Forelimb muscle (tissue), 1 donor: Measurements from ENCODE around the gene TMEM185A. TPM values are rescaled to one million over a fixed set of nuclear protein-coding genes. Genes with fewer than 3 reads are reported as not detected.
"Not testable (repeated sequence)": the region's sequence is repeated elsewhere in the genome, so short reads cannot be mapped to it uniquely, and the experiment has no call there.

Experiments
- DNase-seq: peaks from one replicate; pipeline ENCODE4 v3.0.0-alpha.2; 2013; ENCODE audit warnings: low read depth
- polyA plus RNA-seq: library from polyadenylated mRNA; unstranded; fragments of 120-200 nt; gene quantifications from one replicate; pipeline ENCODE4 v1.2.1, GENCODE V29; 2013; ENCODE audit not compliant: insufficient read length

Gene TMEM185A
- polyA plus RNA-seq, 1 donor = 28.0 TPM

- DNase-seq = not testable (repeated sequence)
Observed at GRCh38 chrX:149551939-149552248, 79.7 kb downstream of the TMEM185A start.

DNA sequence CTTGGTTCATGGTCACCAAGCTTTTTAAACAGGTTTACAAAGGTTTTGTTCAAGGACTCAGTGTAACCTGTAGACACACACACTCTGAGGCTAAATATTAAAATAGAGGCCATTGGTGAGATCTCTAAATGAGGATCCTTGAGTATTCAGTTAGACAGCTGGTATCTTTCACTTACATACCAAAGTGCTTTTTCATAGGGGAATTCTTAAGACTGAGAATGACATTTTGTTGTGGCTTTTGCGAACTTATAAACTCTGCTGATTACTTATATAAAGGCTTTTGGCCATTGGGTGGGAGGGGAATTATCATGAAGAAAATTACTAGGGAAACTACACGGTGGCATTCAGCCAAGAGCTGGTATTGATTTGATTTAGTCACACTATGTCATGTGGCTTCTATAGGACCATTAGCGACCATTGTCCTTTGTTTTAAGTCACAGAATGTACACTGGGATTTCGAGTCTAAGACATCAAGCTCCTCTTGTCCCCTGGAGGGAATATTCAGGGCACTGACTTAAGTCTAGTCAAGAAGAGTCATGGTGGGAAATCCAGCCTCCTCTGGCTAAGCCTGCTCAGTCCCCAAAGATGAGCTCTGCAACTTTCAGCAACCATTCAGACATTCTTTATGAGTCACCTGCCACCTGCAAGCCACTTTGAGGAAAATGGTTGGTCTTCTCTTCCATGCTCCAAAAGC, 80.2 kb downstream of the TMEM185A start:
- not testable (repeated sequence) for DNase-seq

- not testable (repeated sequence) for DNase-seq
Observed at GRCh38 chrX:149550454-149550853, 81.1 kb downstream of the TMEM185A start.

GRCh38 chrX:149549701-149550100, 81.9 kb downstream of the TMEM185A start, which contains the start of gene HSFX3:
TSS of gene HSFX3 (minus strand) at chrX:149549924. CDS start at chrX:149549852, 72 bp downstream.
- not testable (repeated sequence) for DNase-seq

- not testable (repeated sequence) for DNase-seq
Observed at GRCh38 chrX:149547782-149548181, 83.8 kb downstream of the TMEM185A start.

DNA sequence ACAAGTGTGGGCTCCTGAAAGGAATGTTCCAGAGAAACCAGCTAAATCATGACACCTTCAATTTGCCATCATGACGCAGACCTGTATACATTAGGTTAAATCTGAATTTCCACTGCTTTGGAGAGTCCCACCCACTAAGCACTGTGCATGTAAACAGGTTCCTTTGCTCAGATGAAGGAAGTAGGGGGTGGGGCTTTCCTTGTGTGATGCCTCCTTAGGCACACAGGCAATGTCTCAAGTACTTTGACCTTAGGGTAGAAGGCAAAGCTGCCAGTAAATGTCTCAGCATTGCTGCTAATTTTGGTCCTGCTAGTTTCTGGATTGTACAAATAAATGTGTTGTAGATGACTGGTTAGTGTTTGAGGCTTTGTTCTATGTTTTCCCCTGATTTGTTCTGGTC, 84.6 kb downstream of the TMEM185A start:
- DNase-seq = not testable (repeated sequence)

Other genes with a start within 250 kb of the TMEM185A start
- gene IDS, start 126.5 kb downstream of the TMEM185A start, polyA plus RNA-seq = 27.2 TPM
- 21.4 TPM for gene EOLA1, start 90.8 kb downstream of the TMEM185A start, polyA plus RNA-seq
- 1.1 TPM for gene HSFX3, start 81.9 kb downstream of the TMEM185A start, polyA plus RNA-seq
- not detected for gene MAGEA9B, start 44.3 kb downstream of the TMEM185A start, polyA plus RNA-seq
- 0.18 TPM for gene HSFX2, start 36.5 kb downstream of the TMEM185A start, polyA plus RNA-seq
- gene MAGEA11, start 80.3 kb upstream of the TMEM185A start, polyA plus RNA-seq = not detected
- 2.6 TPM for gene HSFX1, start 142.3 kb upstream of the TMEM185A start, polyA plus RNA-seq
- not detected for gene MAGEA9, start 150.1 kb upstream of the TMEM185A start, polyA plus RNA-seq
- 0.25 TPM for gene MAGEA8, start 249.4 kb upstream of the TMEM185A start, polyA plus RNA-seq